ENCODE data around the gene CELA2A.

DNA sequence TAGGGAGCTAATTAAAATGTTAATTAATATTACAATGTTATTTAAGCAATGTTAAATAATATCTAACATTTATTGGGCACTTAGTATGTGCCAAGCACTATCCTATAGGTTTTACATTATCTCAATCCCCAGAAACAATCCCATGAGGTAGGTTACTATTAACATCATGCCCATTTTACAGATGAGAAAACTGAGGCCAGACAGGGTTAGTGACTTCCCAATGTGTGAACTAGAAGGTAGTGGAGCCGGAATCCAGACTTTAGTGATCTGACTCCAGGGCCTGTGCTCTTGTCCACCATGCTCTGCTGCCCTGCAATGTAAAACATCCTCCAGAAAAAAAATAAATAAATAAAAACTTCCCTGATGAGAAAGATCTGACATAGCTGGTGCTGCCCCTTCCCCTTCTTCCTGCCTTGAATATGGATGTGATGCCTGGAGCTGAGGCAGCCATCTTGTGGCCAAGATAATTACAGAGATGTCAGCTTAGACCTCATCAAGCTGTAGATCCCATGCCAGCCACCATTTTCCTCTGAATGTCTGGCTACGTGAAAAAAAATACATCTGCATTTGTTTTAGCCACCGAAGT lies 7.6 kb upstream of the CELA2A start:
- TF ChIP-seq, protein P1, sequence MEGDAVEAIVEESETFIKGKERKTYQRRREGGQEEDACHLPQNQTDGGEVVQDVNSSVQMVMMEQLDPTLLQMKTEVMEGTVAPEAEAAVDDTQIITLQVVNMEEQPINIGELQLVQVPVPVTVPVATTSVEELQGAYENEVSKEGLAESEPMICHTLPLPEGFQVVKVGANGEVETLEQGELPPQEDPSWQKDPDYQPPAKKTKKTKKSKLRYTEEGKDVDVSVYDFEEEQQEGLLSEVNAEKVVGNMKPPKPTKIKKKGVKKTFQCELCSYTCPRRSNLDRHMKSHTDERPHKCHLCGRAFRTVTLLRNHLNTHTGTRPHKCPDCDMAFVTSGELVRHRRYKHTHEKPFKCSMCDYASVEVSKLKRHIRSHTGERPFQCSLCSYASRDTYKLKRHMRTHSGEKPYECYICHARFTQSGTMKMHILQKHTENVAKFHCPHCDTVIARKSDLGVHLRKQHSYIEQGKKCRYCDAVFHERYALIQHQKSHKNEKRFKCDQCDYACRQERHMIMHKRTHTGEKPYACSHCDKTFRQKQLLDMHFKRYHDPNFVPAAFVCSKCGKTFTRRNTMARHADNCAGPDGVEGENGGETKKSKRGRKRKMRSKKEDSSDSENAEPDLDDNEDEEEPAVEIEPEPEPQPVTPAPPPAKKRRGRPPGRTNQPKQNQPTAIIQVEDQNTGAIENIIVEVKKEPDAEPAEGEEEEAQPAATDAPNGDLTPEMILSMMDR (IDR thresholded peaks at IDR 0.05) = no peak
- no peak for TF ChIP-seq POLR2A (IDR thresholded peaks at IDR 0.05)

Measured in adrenal gland (tissue), 5 donors.